ENCODE measurements around the gene PHETA2.
A peak's percentile ranks its signal among the peaks of the same experiment; 100 is the strongest.
"Not testable (repeated sequence)": the region's sequence is repeated elsewhere in the genome, so short reads cannot be mapped to it uniquely, and the experiment has no call there.

Gene PHETA2

GRCh38 chr22:42069801-42070516, 4.1 kb upstream of the PHETA2 start:
- DNase-seq = peak; percentile 68 to 73

GRCh38 chr22:42070517-42071422, 3.3 kb upstream of the PHETA2 start, which contains the start of gene NAGA:
NAGA (minus strand) TSS chr22:42070812; CDS start chr22:42070297, 515 bp downstream.
- peak; percentile 98 for DNase-seq

GRCh38 chr22:42071508-42071907, 2.5 kb upstream of the PHETA2 start:
- not testable (repeated sequence) for DNase-seq

GRCh38 chr22:42072606-42073330, 1.3 kb upstream of the PHETA2 start:
- no peak for DNase-seq

- DNase-seq = no peak
Measured at GRCh38 chr22:42073621-42074041, 417 bp upstream of the PHETA2 start.

GRCh38 chr22:42074846-42075676, 1.0 kb downstream of the PHETA2 start:
- no peak for DNase-seq

GRCh38 chr22:42076764-42077485, 2.9 kb downstream of the PHETA2 start:
- DNase-seq = no peak

- no peak for DNase-seq
Measured at GRCh38 chr22:42077486-42078125, 3.6 kb downstream of the PHETA2 start.

- no peak for DNase-seq
Measured at GRCh38 chr22:42078469-42079318, 4.6 kb downstream of the PHETA2 start.

- peak; percentile 99 for DNase-seq
Measured at GRCh38 chr22:42079319-42080251, 5.5 kb downstream of the PHETA2 start, which contains the start of gene SMDT1. SMDT1 (plus strand) TSS chr22:42079700; CDS start chr22:42079769, 69 bp downstream.

- peak; percentile 21 to 49 for DNase-seq
Measured at GRCh38 chr22:42080287-42080686, 6.2 kb downstream of the PHETA2 start.

- no peak for DNase-seq
Measured at GRCh38 chr22:42083119-42083518, 9.1 kb downstream of the PHETA2 start.

- no peak for DNase-seq
Measured at GRCh38 chr22:42084874-42085273, 10.8 kb downstream of the PHETA2 start.

- no peak for DNase-seq
Measured at GRCh38 chr22:42086051-42086450, 12.0 kb downstream of the PHETA2 start.

GRCh38 chr22:42090596-42091454, 16.8 kb downstream of the PHETA2 start, which contains the start of gene NDUFA6:
NDUFA6 (minus strand) TSS chr22:42090772; CDS start chr22:42090744, 28 bp downstream.
- DNase-seq = peak; percentile 100

- DNase-seq = no peak
Measured at GRCh38 chr22:42091455-42091782, 17.4 kb downstream of the PHETA2 start.

GRCh38 chr22:42101199-42101598, 27.2 kb downstream of the PHETA2 start:
- no peak for DNase-seq

All from inflammatory macrophage (primary cell).